IMR-90 (cell line): ENCODE results near the gene IKZF3. TPM values are rescaled to one million over a fixed set of nuclear protein-coding genes. Genes with fewer than 3 reads are reported as not detected.

Experiments used
- ATAC-seq: fragments of 200-7000 bp; cut with Tn5 transposase; 2 replicates; pipeline ENCODE4 v1.9.1; 2020; ENCODE audit warnings: low read depth, mild to moderate bottlenecking, moderate library complexity
- BruUV-seq: library from RNA; stranded (reverse); fragments of 400-500 nt; replicated peaks from 2 replicates; lab custom pipeline; 2021; lab: Mats Ljungman, UMichigan
- CTCF ChIA-PET: fragments of 300-600 bp; formaldehyde crosslinking; extraction: SDS; loops from one replicate; lab custom pipeline; 2021; ENCODE audit warnings: antibody characterized with exemption; lab: Yijun Ruan, JAX
- POLR2A ChIA-PET: fragments of 300-600 bp; sonication (Branson Sonifier 250); formaldehyde crosslinking; loops from one replicate; lab custom pipeline; 2022; ENCODE audit warnings: antibody characterized with exemption; ENCODE audit not compliant: unreplicated experiment; lab: Charles Lee
- DNase-seq: peaks from one replicate; pipeline ENCODE4 v3.0.0; 2013
- H2AFZ ChIP-seq: replicated peaks from 2 replicates; pipeline ENCODE3; 2013; ENCODE audit warnings: low read length, mild to moderate bottlenecking; ENCODE audit not compliant: poor library complexity
- H2AK5ac ChIP-seq: 2 replicates; pipeline ENCODE4 v1.6.1; 2013; ENCODE audit warnings: low read depth, low read length, inconsistent platforms
- H2AK9ac ChIP-seq: replicated peaks from 2 replicates; pipeline ENCODE3; 2013; ENCODE audit warnings: mild to moderate bottlenecking, low read depth, low read length, moderate library complexity; ENCODE audit not compliant: poor library complexity
- H2BK120ac ChIP-seq: 2 replicates; pipeline ENCODE4 v1.6.1; 2013; ENCODE audit warnings: low read depth, low read length, inconsistent platforms
- H2BK15ac ChIP-seq: 3 replicates; pipeline ENCODE4 v1.6.1; 2013; ENCODE audit warnings: low read depth, low read length, inconsistent platforms
- H2BK20ac ChIP-seq: 2 replicates; pipeline ENCODE4 v1.6.1; 2013; ENCODE audit warnings: low read depth, mild to moderate bottlenecking, inconsistent platforms, low read length, moderate library complexity
- H2BK5ac ChIP-seq: 2 replicates; pipeline ENCODE4 v1.6.1; 2013; ENCODE audit warnings: mild to moderate bottlenecking, low read depth, low read length, inconsistent platforms; ENCODE audit not compliant: poor library complexity, severe bottlenecking
- H3K14ac ChIP-seq: replicated peaks from 2 replicates; pipeline ENCODE4 v1.6.1; 2013; ENCODE audit warnings: low read depth, low read length, inconsistent platforms
- H3K18ac ChIP-seq: 2 replicates; pipeline ENCODE4 v1.6.1; 2013; ENCODE audit warnings: low read depth, low read length, control low read depth
- H3K23ac ChIP-seq: 2 replicates; pipeline ENCODE4 v1.6.1; 2013; ENCODE audit warnings: low read depth, low read length, inconsistent platforms
- H3K27ac ChIP-seq: 2 replicates; pipeline ENCODE4 v1.5.1; 2013; ENCODE audit warnings: mild to moderate bottlenecking, control low read depth, low read length; ENCODE audit not compliant: insufficient read depth
- H3K27me3 ChIP-seq: 2 replicates; pipeline ENCODE4 v1.6.1; 2013; ENCODE audit warnings: low read length; ENCODE audit not compliant: control insufficient read depth, insufficient read depth
- H3K36me3 ChIP-seq: 2 replicates; pipeline ENCODE4 v1.6.1; 2013; ENCODE audit warnings: low read length, mixed read lengths; ENCODE audit not compliant: control insufficient read depth, insufficient read depth
- H3K4ac ChIP-seq: 2 replicates; pipeline ENCODE4 v1.6.1; 2013; ENCODE audit warnings: low read depth, low read length, inconsistent platforms
- H3K4me1 ChIP-seq: 2 replicates; pipeline ENCODE4 v1.6.1; 2013; ENCODE audit warnings: low read length, mixed read lengths; ENCODE audit not compliant: control insufficient read depth, insufficient read depth
- H3K4me2 ChIP-seq: 2 replicates; pipeline ENCODE4 v1.6.1; 2013; ENCODE audit warnings: low read depth, mild to moderate bottlenecking, control low read depth, low read length, moderate library complexity
- H3K4me3 ChIP-seq: 2 replicates; pipeline ENCODE4 v1.5.1; 2013; ENCODE audit warnings: low read depth, mild to moderate bottlenecking, control low read depth, low read length, moderate library complexity; ENCODE audit not compliant: insufficient read depth
- H3K56ac ChIP-seq: 2 replicates; pipeline ENCODE4 v1.6.1; 2013; ENCODE audit warnings: low read length, inconsistent platforms; ENCODE audit not compliant: insufficient read depth; ENCODE audit errors: extremely low read depth
- H3K79me1 ChIP-seq, 2 experiments: 2 replicates each; pipeline ENCODE4 v1.6.1; 2013; ENCODE audit warnings: low read length in 2 of 2, inconsistent platforms in 1 of 2, low read depth in 1 of 2
- H3K9ac ChIP-seq: 2 replicates; pipeline ENCODE4 v1.6.1; 2013; ENCODE audit warnings: low read depth, low read length, control low read depth
- H3K9me1 ChIP-seq: 2 replicates; pipeline ENCODE4 v1.6.1; 2013; ENCODE audit warnings: low read length, inconsistent platforms; ENCODE audit not compliant: insufficient read depth
- H3K9me3 ChIP-seq: 2 replicates; pipeline ENCODE4 v1.6.1; 2013; ENCODE audit warnings: low read length; ENCODE audit not compliant: control insufficient read depth, insufficient read depth
- H4K20me1 ChIP-seq: 2 replicates; pipeline ENCODE4 v1.6.1; 2013; ENCODE audit warnings: low read length, inconsistent platforms; ENCODE audit not compliant: insufficient read depth
- H4K5ac ChIP-seq: 2 replicates; pipeline ENCODE4 v1.6.1; 2013; ENCODE audit warnings: mild to moderate bottlenecking, low read depth, low read length, control low read depth
- H4K8ac ChIP-seq, 2 experiments: 2 replicates each; pipeline ENCODE4 v1.6.1; 2013; ENCODE audit warnings: low read depth in 2 of 2, low read length in 2 of 2, control low read depth in 1 of 2, inconsistent platforms in 1 of 2
- H4K91ac ChIP-seq: 2 replicates; pipeline ENCODE4 v1.6.1; 2013; ENCODE audit warnings: low read depth, low read length, inconsistent platforms; ENCODE audit not compliant: insufficient read depth
- BHLHE40 ChIP-seq: fragments of 150-350 bp; IDR thresholded peaks from 2 replicates; pipeline ENCODE4 v1.6.1; 2016; ENCODE audit warnings: mild to moderate bottlenecking, low read depth, low read length
- CEBPB ChIP-seq: IDR thresholded peaks from 2 replicates; pipeline ENCODE4 v1.6.1; 2012; ENCODE audit warnings: low read depth, low read length, improper control_type of control experiment
- CHD1 ChIP-seq: IDR thresholded peaks from 2 replicates; pipeline ENCODE4 v1.6.1; 2012; ENCODE audit warnings: low read depth, low read length, improper control_type of control experiment
- FOS ChIP-seq: fragments of 150-350 bp; IDR thresholded peaks from 2 replicates; pipeline ENCODE4 v1.6.1; 2016; ENCODE audit warnings: low read depth, low read length
- MAFK ChIP-seq: IDR thresholded peaks from 2 replicates; pipeline ENCODE4 v1.6.1; 2012; ENCODE audit warnings: low read depth, low read length, improper control_type of control experiment
- MAZ ChIP-seq: IDR thresholded peaks from 2 replicates; pipeline ENCODE4 v1.6.1; 2012; ENCODE audit warnings: low read depth, mild to moderate bottlenecking, low read length, improper control_type of control experiment, moderate library complexity, borderline replicate concordance
- MXI1 ChIP-seq: IDR thresholded peaks from 2 replicates; pipeline ENCODE4 v1.6.1; 2012; ENCODE audit warnings: low read depth, mild to moderate bottlenecking, low read length, moderate library complexity, borderline replicate concordance
- NFE2L2 ChIP-seq: fragments of 150-350 bp; IDR thresholded peaks from 2 replicates; pipeline ENCODE4 v1.6.1; 2016; ENCODE audit warnings: low read depth, mild to moderate bottlenecking, low read length
- POLR2A ChIP-seq: IDR thresholded peaks from 2 replicates; pipeline ENCODE4 v1.6.1; 2012; ENCODE audit warnings: mild to moderate bottlenecking, low read depth, low read length
- RAD21 ChIP-seq: IDR thresholded peaks from 2 replicates; pipeline ENCODE4 v1.6.1; 2012; ENCODE audit warnings: low read length, improper control_type of control experiment
- RCOR1 ChIP-seq: IDR thresholded peaks from 2 replicates; pipeline ENCODE4 v1.6.1; 2012; ENCODE audit warnings: mild to moderate bottlenecking, low read length, improper control_type of control experiment; ENCODE audit not compliant: insufficient replicate concordance
- RFX5 ChIP-seq: IDR thresholded peaks from 2 replicates; pipeline ENCODE4 v1.8.0; 2012; ENCODE audit warnings: low read depth, mild to moderate bottlenecking, low read length, moderate library complexity
- SMC3 ChIP-seq: fragments of 150-350 bp; IDR thresholded peaks from 2 replicates; pipeline ENCODE4 v1.6.1; 2016; ENCODE audit warnings: low read depth, mild to moderate bottlenecking, antibody characterized with exemption, low read length, moderate library complexity
- dilution Hi-C: fragments of 300-500 bp; cut with HindIII; formaldehyde crosslinking; loops from one replicate; pipeline ENCODE4 v1.14.3; 2018; ENCODE audit warnings: low sequenced_read_pairs; ENCODE audit not compliant: unreplicated experiment
- in situ Hi-C: fragments of 300-500 bp; cut with MboI; formaldehyde crosslinking; loops from 3 replicates; pipeline ENCODE4 v1.14.3; 2019; ENCODE audit warnings: low sequenced_read_pairs, inconsistent platforms, mixed read lengths
- intact Hi-C: fragments of 100-400 bp; cut with micrococcal nuclease; formaldehyde crosslinking; loops from 2 replicates; pipeline ENCODE4 v1.10.0; 2022
- polyA plus RNA-seq, 3 experiments: library from polyadenylated mRNA; depleted of rRNA; stranded (reverse); fragments of >200 nt; gene quantifications; 2 replicates each; pipeline ENCODE4 v1.2.3, GENCODE V29; 2012; ENCODE audit warnings: low replicate concordance in 1 of 3
- total RNA-seq: library from RNA; depleted of rRNA; stranded (reverse); fragments of >200 nt; gene quantifications from 2 replicates; pipeline ENCODE4 v1.2.3, GENCODE V29; 2012
- TF ChIP-seq, protein P1 (sequence below): fragments of 150-350 bp; IDR thresholded peaks from 2 replicates; pipeline ENCODE4 v1.6.1; 2017; ENCODE audit warnings: mild to moderate bottlenecking, antibody characterized with exemption, low read length, low read depth
- TF ChIP-seq, protein P2 (sequence below): fragments of 150-350 bp; IDR thresholded peaks from 2 replicates; pipeline ENCODE4 v1.6.1; 2016; ENCODE audit warnings: low read depth, mild to moderate bottlenecking, low read length, moderate library complexity, borderline replicate concordance
- TF ChIP-seq, protein P3 (sequence below): conservative IDR thresholded peaks from 2 replicates; pipeline ENCODE4 v1.5.1; 2012; ENCODE audit warnings: mild to moderate bottlenecking, low read depth, low read length, improper control_type of control experiment

The IKZF3 gene
- total and polyA plus RNA-seq, 2 of the 4 experiments (the other 2 are of a cell fraction) = not detected

DNA sequence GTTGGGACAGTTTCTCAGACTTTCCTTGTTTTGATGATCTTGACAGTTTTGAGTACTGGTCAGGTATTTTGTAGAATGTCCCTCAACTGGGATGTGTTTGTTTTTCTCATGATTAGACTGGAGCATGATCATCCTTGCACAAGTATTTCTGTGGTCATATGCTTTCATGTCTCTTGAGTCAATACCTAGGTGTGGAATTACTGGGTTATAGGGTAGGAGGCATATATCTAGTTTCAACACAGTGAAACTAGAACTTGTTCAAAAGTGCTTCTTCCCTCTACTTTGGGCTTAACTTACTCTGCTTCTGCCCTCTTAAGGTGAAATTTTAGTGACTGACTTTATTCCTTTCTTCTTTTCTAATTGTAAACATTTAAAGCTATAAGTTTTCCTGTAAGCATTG, 30.1 kb downstream of the IKZF3 start:
- dilution Hi-C loops = no loop called here
- Histone ChIP-seq H2BK120ac (no peak overlapping the region), H3K79me1 (no peaks in the 10 kb centered on the region), H2BK15ac (no peak overlapping the region), H3K18ac (no peak overlapping the region), H3K4me2 (no peak overlapping the region), H3K27me3 (peaks cover 4% of the 10 kb centered on the region), H3K9ac (no peak overlapping the region), H4K20me1 (no peaks in the 10 kb centered on the region), H3K23ac (no peak overlapping the region), H3K4me3 (no peak overlapping the region), H3K9me1 (no peaks in the 10 kb centered on the region), H2AK5ac (no peak overlapping the region), H3K56ac (no peak overlapping the region), H2AK9ac (no peak overlapping the region), H2BK20ac (no peak overlapping the region), H3K4ac (no peak overlapping the region), H4K8ac (no peak overlapping the region), H3K36me3 (no peaks in the 10 kb centered on the region), H2AFZ (no peak overlapping the region), H4K91ac (no peak overlapping the region), H3K27ac (no peak overlapping the region), H4K5ac (no peak overlapping the region), H2BK5ac (no peak overlapping the region), H3K9me3 (peaks cover 6% of the 10 kb centered on the region), H3K14ac (no peak overlapping the region), H3K4me1 (no peaks in the 10 kb centered on the region)
- POLR2A ChIA-PET = no interaction called here
- ATAC-seq = no peak
- intact Hi-C loops = no loop called here
- in situ Hi-C loops = no loop called here
- no TSS peak for BruUV-seq
- CTCF ChIA-PET = interaction anchor here (1.4 kb wide), 1 partner anchor 28 kb away, joined by 3 read pairs; no protein-coding TSS in a partner anchor
- TF ChIP-seq, protein P1, sequence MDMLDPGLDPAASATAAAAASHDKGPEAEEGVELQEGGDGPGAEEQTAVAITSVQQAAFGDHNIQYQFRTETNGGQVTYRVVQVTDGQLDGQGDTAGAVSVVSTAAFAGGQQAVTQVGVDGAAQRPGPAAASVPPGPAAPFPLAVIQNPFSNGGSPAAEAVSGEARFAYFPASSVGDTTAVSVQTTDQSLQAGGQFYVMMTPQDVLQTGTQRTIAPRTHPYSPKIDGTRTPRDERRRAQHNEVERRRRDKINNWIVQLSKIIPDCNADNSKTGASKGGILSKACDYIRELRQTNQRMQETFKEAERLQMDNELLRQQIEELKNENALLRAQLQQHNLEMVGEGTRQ = no peak
- no peak for TF ChIP-seq RFX5
- TF ChIP-seq, protein P2, sequence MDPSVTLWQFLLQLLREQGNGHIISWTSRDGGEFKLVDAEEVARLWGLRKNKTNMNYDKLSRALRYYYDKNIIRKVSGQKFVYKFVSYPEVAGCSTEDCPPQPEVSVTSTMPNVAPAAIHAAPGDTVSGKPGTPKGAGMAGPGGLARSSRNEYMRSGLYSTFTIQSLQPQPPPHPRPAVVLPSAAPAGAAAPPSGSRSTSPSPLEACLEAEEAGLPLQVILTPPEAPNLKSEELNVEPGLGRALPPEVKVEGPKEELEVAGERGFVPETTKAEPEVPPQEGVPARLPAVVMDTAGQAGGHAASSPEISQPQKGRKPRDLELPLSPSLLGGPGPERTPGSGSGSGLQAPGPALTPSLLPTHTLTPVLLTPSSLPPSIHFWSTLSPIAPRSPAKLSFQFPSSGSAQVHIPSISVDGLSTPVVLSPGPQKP = no peak
- TF ChIP-seq, protein P3, sequence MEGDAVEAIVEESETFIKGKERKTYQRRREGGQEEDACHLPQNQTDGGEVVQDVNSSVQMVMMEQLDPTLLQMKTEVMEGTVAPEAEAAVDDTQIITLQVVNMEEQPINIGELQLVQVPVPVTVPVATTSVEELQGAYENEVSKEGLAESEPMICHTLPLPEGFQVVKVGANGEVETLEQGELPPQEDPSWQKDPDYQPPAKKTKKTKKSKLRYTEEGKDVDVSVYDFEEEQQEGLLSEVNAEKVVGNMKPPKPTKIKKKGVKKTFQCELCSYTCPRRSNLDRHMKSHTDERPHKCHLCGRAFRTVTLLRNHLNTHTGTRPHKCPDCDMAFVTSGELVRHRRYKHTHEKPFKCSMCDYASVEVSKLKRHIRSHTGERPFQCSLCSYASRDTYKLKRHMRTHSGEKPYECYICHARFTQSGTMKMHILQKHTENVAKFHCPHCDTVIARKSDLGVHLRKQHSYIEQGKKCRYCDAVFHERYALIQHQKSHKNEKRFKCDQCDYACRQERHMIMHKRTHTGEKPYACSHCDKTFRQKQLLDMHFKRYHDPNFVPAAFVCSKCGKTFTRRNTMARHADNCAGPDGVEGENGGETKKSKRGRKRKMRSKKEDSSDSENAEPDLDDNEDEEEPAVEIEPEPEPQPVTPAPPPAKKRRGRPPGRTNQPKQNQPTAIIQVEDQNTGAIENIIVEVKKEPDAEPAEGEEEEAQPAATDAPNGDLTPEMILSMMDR = no peak
- no peak for TF ChIP-seq MXI1
- TF ChIP-seq MAZ = no peak
- TF ChIP-seq CEBPB = no peak
- TF ChIP-seq BHLHE40 = no peak
- TF ChIP-seq SMC3 = no peak
- TF ChIP-seq RCOR1 = no peak
- TF ChIP-seq NFE2L2 = no peak
- no peak for TF ChIP-seq CHD1
- TF ChIP-seq RAD21 = no peak
- TF ChIP-seq POLR2A = no peak
- TF ChIP-seq MAFK = no peak
- TF ChIP-seq FOS = no peak
- no peak for DNase-seq
